HG02763 (cell line): Measurements from ENCODE around the gene RERE.
"Not testable (repeated sequence)": the region's sequence is repeated elsewhere in the genome, so short reads cannot be mapped to it uniquely, and the experiment has no call there.

Experiments used
- ATAC-seq: cut with Tn5 transposase; IDR thresholded peaks from one replicate; pipeline ENCODE4 v1.9.1; 2021; ENCODE audit warnings: mild to moderate bottlenecking, moderate library complexity; ENCODE audit not compliant: unreplicated experiment

Gene RERE

DNA sequence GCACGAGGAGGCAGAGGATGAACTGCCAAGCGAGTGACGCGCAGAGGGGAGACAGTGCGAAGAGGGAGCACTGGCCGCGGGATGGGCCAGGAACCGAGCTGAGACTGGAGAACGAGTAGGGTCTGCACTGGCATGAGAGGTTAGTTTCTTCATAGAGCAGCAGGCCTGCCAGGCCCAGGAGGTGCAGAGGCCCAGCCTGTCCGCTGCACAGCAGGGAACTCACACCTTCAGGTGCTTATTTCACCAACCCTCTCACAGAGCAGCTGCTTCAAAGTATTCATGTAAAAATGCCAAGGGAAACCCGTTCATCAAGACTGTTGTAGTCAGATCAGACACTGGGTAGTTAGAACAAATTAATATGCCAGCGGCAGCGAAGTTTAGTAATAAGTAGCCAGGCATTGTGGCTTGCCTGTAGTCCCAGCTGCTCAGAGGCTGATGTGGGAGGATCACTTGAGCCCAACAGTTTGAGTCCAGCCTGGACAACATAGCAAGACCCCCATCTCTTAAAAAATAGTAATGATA lies 355.0 kb downstream of the RERE start:
- ATAC-seq = no peak

DNA sequence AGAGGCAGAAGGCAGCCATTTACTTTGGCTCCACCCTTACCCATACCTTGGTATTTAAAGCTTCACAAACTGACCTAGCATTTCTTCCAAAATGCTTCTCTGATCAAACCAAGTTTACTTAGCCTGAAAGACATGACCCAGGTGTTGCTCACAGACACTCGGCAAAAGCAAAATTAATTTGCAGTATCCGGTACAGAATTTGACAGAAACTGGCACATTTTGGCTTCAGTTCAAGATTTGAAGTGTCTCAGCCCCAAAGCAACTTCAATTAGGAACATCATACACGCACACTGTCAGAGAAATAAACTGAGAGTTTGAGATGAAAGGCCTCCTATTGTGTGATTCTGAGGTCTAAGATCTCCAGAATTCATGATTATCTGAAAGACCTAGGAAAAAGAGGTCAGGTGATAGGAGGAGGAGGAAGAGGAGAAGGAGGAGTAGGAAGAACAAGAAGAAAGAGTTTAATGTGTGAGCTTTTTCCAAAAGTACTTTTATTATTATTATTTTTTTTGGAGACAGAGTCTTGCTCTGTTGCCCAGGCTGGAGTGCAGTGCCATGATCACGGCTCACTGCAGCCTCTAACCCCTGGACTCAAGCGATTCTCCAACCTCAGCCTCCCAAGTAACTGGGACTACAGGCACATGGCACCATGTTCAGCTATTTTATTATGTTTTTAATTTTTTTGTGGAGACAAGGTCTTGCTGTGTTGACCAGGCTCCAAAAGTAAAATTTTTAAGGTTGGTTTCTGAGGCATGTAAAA lies 355.9 kb downstream of the RERE start:
- no peak for ATAC-seq

DNA sequence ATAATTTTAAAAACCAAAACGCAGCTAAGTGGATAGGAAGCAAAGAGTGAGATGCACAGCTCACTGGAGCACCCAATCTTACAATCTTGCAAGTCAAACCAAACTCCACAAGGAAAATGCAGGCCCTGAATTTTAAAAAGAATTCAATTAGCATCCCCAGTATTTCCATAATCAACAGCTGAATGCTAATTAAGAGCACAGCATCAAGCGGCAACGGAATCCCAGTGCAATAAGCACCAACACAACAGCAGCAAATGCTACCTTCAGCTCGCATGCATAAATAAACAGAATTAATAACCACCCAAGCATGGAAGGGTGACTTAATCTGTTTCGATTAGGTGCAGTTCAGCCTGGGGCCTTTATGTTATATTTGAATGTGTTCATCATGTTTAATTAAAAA lies 356.7 kb downstream of the RERE start:
- no peak for ATAC-seq

DNA sequence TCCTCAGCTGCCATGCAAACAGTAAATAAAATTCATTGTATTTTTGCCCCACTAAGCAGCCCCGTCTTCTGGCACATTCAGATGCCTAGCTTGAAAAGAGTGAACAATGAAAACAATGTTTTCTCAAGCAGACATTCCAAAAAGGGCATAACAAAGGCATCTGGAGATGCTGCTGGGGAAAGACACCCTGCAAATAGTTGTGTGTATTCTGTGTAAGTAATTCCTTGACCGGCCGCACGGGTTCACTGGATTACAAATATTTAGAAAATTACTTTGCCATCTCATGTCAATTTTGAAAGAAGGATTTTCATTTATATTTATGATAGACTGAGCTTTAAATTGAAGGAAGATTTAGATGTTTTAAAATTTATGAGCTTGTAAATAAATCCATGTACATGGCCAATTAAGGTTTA lies 357.3 kb downstream of the RERE start:
- no peak for ATAC-seq

DNA sequence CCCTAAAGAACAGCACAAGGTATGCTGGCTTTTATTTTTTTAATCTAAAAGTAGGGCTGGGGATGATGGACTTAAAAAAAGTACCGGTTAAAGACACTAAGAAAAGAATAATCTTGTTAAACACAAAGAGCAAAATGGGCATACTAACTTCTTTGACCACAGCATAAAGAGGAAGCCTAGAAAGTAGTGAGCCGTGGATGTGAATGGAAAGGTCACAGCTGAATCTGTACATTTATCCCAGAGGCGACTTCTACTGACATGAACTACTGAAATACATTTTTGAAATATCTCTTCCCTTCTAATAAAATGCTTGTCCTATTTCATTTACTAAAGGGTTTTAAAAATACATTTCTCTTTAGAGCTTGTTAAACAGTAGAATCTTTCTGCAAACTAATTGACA lies 358.8 kb downstream of the RERE start:
- no peak for ATAC-seq

DNA sequence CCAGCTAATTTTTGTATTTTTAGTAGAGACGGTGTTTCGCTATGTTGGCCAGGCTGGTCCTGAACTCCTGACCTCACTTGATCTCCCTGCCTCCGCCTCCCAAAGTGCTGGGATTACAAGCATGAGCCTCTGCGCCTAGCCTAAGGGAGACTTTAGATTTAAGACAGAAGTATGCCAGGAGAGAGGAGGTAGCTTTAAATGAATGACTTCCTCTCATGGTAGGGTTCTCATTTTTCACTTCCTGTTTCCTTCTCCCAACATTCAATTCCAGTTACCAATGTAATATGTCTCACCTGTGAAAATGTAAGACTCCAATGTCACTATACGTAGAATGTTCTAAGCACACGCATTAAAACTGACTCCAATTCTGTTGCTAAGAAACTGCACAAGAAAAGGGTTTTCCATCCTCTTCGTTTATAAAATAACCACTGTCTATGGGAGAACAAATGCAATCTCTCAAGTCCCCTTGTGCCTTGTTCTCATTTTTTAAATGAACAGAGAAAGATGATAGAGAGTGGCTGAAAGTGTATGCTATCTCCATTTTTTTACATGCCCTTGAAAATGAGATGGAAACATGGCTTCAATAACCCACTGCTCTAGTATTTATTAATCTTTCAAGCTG lies 359.6 kb downstream of the RERE start:
- no peak for ATAC-seq

DNA sequence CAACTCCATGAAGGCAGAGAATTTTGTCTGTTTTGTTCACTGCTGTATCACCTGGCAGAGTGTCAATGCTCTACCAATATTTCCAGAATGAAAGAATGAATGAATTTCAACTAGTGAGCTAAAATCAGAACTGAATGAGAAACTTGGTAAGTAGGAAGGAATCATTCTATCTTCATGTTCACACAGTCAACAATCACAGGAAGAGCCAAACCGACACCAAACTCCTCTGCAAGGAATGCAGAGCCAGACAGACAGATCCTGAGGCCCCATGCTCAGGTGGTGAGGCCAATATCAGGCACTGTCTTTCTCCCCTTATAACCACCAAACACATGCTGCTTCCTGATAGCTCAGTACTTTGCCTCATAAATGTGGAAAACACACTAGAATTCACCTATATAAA lies 360.4 kb downstream of the RERE start:
- ATAC-seq = no peak

DNA sequence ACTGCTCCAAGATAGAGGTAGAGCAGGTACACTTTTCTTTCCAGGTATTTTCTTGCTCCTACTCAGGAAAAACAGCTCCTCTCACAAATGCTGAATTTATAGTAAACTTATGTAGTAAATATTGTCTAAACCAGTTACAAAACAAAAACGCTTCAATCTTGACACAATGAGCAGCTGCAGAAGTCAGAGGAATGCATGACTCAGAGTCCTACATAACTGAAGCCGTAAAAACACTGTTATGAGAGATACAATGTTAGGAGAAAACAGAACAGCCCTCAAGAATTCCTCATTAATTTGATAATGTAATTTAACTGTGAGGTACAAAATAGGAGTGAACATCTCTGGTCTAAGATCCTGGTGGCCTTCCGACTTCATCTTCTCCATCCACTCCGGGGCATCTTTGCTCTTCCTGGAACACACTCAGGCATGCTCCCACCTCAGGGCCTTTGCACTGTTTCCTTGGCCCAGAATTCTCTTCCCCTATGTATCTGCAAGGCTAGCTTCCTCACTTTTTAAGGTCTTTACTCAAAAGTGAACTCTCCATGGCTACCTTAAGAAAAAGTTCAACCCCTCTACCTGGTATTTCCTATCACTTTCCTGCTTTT lies 361.0 kb downstream of the RERE start:
- ATAC-seq = no peak

DNA sequence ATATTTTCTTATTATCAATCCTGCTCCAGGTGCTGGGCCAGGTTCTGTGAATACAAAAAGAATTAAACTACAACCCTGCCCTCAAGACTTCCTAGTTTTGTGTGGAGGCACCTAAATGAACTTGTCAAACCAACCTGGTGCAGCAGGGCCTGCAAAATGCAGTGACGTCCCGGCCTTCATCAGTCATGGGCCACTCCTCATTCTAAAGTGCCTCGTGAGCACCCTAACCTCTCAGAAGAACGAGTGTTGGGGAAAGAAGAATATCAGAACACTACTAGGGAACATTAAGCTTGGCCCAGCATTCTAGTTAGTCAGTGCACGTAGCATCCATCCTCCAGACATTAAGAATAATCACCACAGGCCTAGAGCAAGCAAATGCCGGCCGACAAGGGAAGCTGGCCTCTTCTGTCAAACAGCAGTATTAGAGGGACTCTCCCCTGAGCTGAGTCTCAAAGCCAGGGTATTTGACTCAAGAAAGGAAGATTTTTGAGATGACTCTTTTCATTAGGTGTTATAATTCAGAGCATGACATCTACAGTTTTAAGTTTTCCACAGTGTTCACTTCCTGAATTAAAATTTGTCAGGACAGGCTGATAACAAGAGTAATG lies 361.6 kb downstream of the RERE start:
- no peak for ATAC-seq

DNA sequence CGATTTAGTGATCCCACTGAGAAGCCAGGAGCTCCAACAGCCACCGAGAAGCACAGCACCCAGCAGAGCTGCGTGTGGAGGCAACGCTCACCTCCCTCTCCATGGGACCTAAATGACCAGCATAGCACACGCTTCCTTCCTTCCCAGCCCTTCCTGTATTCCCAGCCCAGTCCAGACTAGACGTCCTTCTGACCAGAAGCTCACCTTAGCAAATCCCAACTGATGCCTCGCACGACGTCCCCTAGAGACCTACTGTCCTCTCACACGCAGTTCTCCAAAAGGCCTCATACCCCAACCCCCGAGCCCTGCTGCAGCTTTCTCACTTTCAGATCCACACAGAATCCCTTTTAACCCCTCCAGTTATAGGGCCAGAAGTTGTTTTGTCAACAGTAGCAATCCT lies 367.1 kb downstream of the RERE start:
- no peak for ATAC-seq

DNA sequence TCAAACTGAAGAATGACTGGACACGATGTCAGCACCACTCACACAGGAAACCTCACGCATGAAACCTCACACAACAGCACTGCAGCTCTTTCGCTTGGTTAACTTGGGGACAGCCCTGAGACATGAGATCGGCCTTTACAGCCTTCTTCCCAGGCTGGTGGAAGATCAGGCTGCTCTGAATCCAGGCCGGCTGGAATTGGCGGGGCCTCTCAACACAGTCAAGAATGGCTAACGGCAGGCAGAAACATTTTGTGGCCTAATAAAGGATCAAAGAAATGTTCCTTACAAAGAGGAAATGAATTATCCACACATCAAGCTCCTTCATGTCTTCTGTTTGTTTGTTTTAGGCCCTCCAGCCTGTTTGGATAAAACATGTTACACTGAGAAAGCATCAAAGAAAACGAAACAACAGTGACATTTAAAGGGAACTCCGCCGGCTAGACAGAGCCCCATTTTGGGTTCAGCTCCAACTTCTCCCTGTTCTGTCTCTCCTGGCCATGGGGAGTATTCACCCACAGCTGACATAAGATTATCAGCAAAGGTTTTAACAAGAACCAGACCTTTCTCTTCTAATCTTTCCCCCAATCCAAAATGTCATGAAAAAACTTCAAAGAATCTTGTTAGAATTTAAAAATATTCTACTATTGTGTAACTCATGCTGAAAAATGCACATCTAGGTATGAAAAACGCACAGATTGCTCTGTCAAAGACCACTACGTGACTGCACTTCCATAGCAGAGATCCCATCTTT lies 368.4 kb downstream of the RERE start:
- ATAC-seq = no peak

DNA sequence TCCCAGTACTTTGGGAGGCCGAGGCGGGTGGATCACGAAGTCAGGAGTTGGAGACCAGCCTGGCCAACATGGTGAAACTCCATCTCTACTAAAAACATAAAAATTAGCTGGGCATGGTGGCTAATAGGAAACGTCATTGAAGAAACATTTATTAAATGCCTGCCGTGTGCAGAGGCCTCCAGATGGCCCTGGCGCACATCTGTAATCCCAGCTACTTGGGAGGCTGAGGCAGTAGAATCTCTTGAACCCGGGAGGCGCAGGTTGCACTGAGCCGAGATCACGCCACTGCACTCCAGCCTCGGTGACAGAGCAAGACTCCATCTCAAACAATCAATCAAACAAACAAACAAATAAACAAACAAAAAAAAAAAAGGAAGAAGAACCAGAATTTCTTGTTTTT lies 368.9 kb downstream of the RERE start:
- ATAC-seq = not testable (repeated sequence)

DNA sequence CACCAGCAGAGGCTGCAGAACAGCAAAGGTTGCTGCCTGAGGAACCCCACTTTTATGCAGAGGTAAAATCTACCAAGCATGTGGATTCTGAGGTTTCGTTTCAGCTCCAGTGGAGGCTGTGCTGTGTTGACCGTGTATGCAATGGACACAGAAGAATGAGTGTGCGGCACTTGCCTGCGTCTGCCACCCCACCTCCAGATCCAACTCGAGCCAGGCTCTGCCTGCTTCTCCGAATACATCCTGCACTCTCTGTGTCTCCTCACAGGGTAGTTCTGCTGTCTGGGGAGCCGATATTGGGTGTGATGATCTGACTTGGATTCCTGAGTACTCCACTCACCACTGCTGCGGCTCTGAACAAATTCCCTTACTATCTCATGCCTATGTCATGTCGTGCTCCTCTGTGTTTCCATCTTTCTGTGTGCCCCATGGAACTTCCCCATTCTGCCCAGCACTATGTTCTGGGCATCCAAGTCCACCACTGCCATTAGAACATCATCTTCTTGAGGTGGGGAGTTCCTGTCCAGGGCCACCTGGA lies 369.8 kb downstream of the RERE start:
- no peak for ATAC-seq

DNA sequence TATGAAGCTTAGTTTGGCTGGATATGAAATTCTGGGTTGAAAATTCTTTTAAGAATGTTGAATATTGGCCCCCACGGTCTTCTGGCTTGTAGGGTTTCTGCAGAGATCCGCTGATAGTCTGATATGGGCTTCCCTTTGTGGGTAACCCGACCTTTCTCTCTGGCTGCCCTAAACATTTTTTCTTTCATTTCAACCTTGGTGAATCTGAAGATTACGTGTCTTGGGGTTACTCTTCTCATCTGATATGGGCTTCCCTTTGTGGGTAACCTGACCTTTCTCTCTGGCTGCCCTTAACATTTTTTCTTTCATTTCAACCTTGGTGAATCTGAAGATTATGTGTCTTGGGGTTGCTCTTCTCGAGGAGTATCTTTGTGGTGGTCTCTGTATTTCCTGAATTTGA lies 371.3 kb downstream of the RERE start:
- ATAC-seq = not testable (repeated sequence)

DNA sequence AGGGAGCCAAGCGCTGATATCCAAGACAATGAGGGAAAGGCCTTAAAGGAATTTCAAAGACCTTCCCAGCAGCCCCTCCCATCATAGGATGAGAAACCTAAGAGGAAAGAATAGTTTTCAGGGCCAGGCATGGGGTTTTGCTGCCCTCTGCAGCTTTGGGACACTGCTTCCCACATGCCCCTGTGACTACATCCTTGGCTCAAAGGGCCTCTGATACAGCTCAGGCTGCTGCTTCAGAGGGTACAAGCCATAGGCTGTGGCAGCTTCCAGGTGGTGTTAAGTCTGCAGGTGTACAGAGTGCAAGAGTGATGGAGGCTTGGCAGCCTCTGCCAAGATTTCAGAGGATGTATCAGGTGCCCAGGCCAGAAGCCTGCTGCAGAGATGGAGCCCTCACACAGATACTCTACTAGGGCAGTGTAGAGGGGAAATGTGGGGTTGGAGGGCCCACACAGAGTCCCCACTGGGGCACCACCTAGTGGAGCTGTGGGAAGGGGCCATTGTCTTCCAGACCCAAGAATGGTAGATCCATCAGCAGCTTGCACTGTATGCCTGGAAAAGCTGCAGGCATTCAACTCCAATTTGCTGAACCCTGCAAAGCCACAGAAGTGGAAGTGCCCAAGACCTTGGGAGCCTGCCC lies 373.8 kb downstream of the RERE start:
- no peak for ATAC-seq

DNA sequence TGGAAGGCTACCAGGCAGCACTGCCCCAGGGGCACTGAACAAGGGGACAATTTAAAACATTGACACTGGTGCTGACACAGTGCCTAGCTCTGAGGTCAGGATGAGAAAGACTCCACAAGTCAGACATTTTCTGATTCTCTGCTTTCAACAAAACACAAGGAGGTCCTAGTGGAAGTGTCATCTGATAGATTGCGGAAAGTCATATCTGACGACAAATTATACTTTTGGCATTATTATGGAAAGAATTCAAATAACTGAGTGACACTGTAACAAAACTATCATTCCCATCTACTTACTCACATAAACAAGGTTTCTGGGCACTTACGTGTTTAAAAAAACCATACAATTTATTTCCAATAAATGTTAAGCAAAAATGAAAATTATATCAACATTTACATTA lies 376.0 kb downstream of the RERE start:
- ATAC-seq = no peak

DNA sequence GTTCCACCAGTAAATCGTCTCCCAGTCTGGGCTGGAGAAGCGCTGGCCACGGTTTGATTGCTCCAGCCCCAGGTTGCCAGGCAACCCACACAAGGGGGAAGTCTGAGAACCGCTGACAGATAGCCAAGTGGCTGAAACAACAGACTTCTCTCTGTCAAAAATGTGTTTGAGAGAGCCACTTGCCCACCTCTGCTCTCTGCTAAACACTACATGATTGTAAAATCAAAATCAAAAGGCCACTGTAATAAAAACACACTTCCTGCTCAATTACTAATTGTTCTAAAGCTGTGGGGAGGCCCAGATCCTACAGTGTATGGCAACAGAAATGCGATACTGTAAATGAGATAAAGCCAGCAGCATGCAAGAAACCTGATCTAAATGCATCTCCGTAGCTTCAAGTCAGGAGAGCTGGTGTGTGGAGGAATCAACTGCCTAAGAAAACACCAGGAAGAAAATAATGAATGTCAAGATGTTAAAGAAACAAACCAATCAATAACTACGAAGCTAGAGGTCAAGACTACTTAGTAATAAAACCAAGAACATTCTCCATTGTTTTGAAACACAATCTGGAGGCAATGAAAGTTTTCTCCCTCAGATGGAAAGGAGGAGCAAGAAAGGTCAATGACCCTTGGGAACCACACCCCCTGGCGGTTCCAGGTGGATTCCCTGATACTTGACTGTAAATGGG lies 378.3 kb downstream of the RERE start:
- ATAC-seq = peak; percentile 58

DNA sequence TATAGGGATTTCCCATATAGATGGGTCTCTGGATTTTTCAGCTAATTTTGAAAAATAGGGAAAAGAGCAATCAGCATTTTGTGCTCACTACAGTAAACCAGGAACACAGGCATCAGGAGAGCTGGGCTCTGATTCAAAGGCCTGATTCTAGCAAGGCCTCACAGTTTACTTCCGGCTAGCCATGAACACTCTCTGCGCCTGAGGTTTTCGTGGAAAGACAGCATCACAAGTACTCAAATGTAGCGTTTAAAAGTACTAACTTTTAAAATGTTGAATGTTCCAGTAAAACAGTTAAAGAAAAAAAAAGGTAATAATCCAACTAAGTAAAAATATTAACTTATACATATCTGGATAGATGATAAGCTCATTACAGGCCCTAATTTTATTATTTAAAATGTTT lies 379.0 kb downstream of the RERE start:
- no peak for ATAC-seq

DNA sequence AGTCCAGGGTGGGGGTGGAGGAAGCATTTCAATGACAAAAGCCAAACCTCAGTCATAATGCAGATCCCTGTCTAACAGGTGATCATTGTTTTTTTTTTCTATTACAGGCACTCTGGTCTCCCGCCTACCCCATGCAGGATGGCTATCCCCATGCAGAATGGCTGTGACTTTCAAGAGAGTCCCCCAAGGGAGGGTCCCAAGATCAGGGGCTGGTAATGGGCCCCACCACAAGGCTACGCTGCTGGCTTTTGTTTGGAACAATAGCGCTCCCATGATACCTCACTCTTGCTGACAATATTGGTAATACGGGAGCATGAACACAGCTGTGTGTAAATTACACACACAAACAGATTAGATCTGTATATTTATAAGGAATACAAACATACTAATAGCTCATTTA lies 380.1 kb downstream of the RERE start:
- no peak for ATAC-seq
